ENCODE data around the gene GPR42.

The GPR42 gene

GRCh38 chr19:35354898-35355297, 16.0 kb upstream of the GPR42 start:
- no peak for TF ChIP-seq OSR2 (tag by site-specific recombination; IDR thresholded peaks at IDR 0.05)
- no peak for TF ChIP-seq ZNF202 (tag by site-specific recombination; IDR thresholded peaks at IDR 0.05; ENCODE audit: borderline replicate concordance)
- TF ChIP-seq ZNF398 (tag by site-specific recombination; IDR thresholded peaks at IDR 0.05): no peak
- no peak for TF ChIP-seq ZNF843 (tag by site-specific recombination; IDR thresholded peaks at IDR 0.05)
- no peak for TF ChIP-seq ZFP69B (tag by site-specific recombination; IDR thresholded peaks at IDR 0.05)
- TF ChIP-seq ZBTB17 (tag by site-specific recombination; IDR thresholded peaks at IDR 0.05): no peak
- no peak for TF ChIP-seq ZNF2 (tag by site-specific recombination; IDR thresholded peaks at IDR 0.05)
- no peak for TF ChIP-seq ZNF670 (tag by site-specific recombination; IDR thresholded peaks at IDR 0.05; ENCODE audit: low read depth)
- TF ChIP-seq ZNF792 (tag by site-specific recombination; IDR thresholded peaks at IDR 0.05): no peak
- no peak for TF ChIP-seq ZNF473 (tag by site-specific recombination; IDR thresholded peaks at IDR 0.05)
- no peak for TF ChIP-seq SETDB1 (IDR thresholded peaks at IDR 0.05; ENCODE audit: insufficient read length, low read length)
- TF ChIP-seq ZEB2 (tag by site-specific recombination; IDR thresholded peaks at IDR 0.05): no peak
- no peak for TF ChIP-seq INSM2 (tag by site-specific recombination; IDR thresholded peaks at IDR 0.05)
- TF ChIP-seq SP2 (tag by site-specific recombination; IDR thresholded peaks at IDR 0.05): no peak
- no peak for TF ChIP-seq ZSCAN5A (tag by site-specific recombination; IDR thresholded peaks at IDR 0.05)
- TF ChIP-seq ZBTB8A (tag by site-specific recombination; IDR thresholded peaks at IDR 0.05): no peak
- ChIA-PET POLR2A (no interaction called here), CTCF (interaction anchor here (0.6 to 10.6 kb wide), 7 partner anchors 9 to 424 kb away, joined by 3 to 237 read pairs (median 53); partner anchors contain the start of gene KRTDAP)
- Histone ChIP-seq H3K4me1 (ENCODE audit: control insufficient read depth, insufficient read depth, low read length) (no peaks in the 10 kb centered on the region), H3K9me3 (ENCODE audit: control insufficient read depth, insufficient read depth, low read depth, low read length) (no peaks in the 10 kb centered on the region), H3K36me3 (ENCODE audit: control insufficient read depth in 2 of 2, insufficient read depth in 1 of 2, low read length in 2 of 2) (no peaks in the 10 kb centered on the region; a peak in 1 of 3 replicates), H3K27ac (ENCODE audit: extremely low read depth, low read depth, low read length) (no peak overlapping the region), H3K4me3 (ENCODE audit: low read depth, low read length) (no peak overlapping the region)

GRCh38 chr19:35355791-35356460, 14.9 kb upstream of the GPR42 start:
- H3K9me3 ChIP-seq (ENCODE audit: control insufficient read depth, insufficient read depth, low read depth, low read length): no peaks in the 10 kb centered on the region
- no peak overlapping the region for H3K4me3 ChIP-seq (ENCODE audit: low read depth, low read length)
- POLR2A ChIA-PET: interaction anchor here (0.5 to 0.7 kb wide), 2 partner anchors 72 to 527 kb away, joined by 5 to 6 read pairs; no protein-coding TSS in a partner anchor
- TF ChIP-seq GLIS1 (tag by site-specific recombination; IDR thresholded peaks at IDR 0.05) (0 out of 2 replicates have a peak, but pooled peaks have one; percentile 13), ZIC2 (tag by site-specific recombination; IDR thresholded peaks at IDR 0.05) (peak; percentile 99), CTCF (tag by site-specific recombination; IDR thresholded peaks at IDR 0.05) (peak; percentile 49; the same call in 1 of the 2 replicates), ZNF423 (tag by site-specific recombination; IDR thresholded peaks at IDR 0.05) (peak; percentile 18; the same call in 1 of the 2 replicates), ZNF48 (tag by site-specific recombination; IDR thresholded peaks at IDR 0.05) (no peak), ZNF362 (tag by site-specific recombination; IDR thresholded peaks at IDR 0.05) (peak; percentile 28; the same call in 1 of the 2 replicates)
- no peak overlapping the region for H3K27ac ChIP-seq (ENCODE audit: extremely low read depth, low read depth, low read length)
- CTCF ChIA-PET: interaction anchor here (0.7 to 10.6 kb wide), 12 partner anchors 8 to 1535 kb away, joined by 3 to 237 read pairs (median 5); partner anchors contain the start of gene KRTDAP
- H3K4me1 ChIP-seq (ENCODE audit: control insufficient read depth, insufficient read depth, low read length): no peaks in the 10 kb centered on the region
- no peaks in the 10 kb centered on the region; a peak in 1 of 3 replicates for H3K36me3 ChIP-seq (ENCODE audit: control insufficient read depth in 2 of 2, insufficient read depth in 1 of 2, low read length in 2 of 2)
